ENCODE results near the gene PRKCH. TPM values are rescaled to one million over a fixed set of nuclear protein-coding genes. Genes with fewer than 3 reads are reported as not detected.

Gene PRKCH
- total and polyA plus RNA-seq, 3 donors from 2014 or later: 15.0 to 26.8 (median 25.4) TPM

- DNase-seq: no peak
- intact Hi-C loops (cut with DNase I; ENCODE audit: low total_unique reads): no loop called here
- H3K9me3 ChIP-seq: no peaks in the 10 kb centered on the region
- no peak overlapping the region for H3K27ac ChIP-seq
- H3K4me1 ChIP-seq: no peaks in the 10 kb centered on the region
- no peaks in the 10 kb centered on the region for H3K27me3 ChIP-seq
- H3K4me3 ChIP-seq: no peak overlapping the region
- no peaks in the 10 kb centered on the region for H3K36me3 ChIP-seq (ENCODE audit: low read depth, missing control alignments)
- 82 to 93% methylated on average over 5 of the region's 5 CpGs for WGBS, 2 donors
- TF ChIP-seq CTCF (IDR thresholded peaks at IDR 0.05): no peak
- no peak for TF ChIP-seq POLR2A (IDR thresholded peaks at IDR 0.05)
These were observed 20.2 kb downstream of the PRKCH start for GRCh38 chr14:61341275-61342206.

- H3K4me3 ChIP-seq: no peak overlapping the region
- no peaks in the 10 kb centered on the region for H3K9me3 ChIP-seq
- intact Hi-C loops (cut with DNase I; ENCODE audit: low total_unique reads): no loop called here
- H3K27me3 ChIP-seq: no peaks in the 10 kb centered on the region
- no peak overlapping the region for H3K27ac ChIP-seq
- no peak for TF ChIP-seq CTCF (IDR thresholded peaks at IDR 0.05)
- TF ChIP-seq POLR2A (IDR thresholded peaks at IDR 0.05): no peak
- H3K4me1 ChIP-seq: no peaks in the 10 kb centered on the region
- WGBS, 2 donors: 86 to 89% methylated on average over 4 to 5 of the region's 5 CpGs
- no peak for DNase-seq
- H3K36me3 ChIP-seq (ENCODE audit: low read depth, missing control alignments): no peaks in the 10 kb centered on the region
These were observed 21.1 kb downstream of the PRKCH start for GRCh38 chr14:61342486-61342885.

- 75 to 84% methylated on average over 5 of the region's 5 CpGs for WGBS, 2 donors
- no peaks in the 10 kb centered on the region for H3K36me3 ChIP-seq (ENCODE audit: low read depth, missing control alignments)
- no peaks in the 10 kb centered on the region for H3K4me1 ChIP-seq
- intact Hi-C loops (cut with DNase I; ENCODE audit: low total_unique reads): no loop called here
- H3K4me3 ChIP-seq: no peak overlapping the region
- peak overlapping the region in 1 of 2 donors; percentile 45 for H3K27ac ChIP-seq
- H3K27me3 ChIP-seq: no peaks in the 10 kb centered on the region
- no peaks in the 10 kb centered on the region for H3K9me3 ChIP-seq
- DNase-seq: no peak
- TF ChIP-seq CTCF (IDR thresholded peaks at IDR 0.05) (no peak), POLR2A (IDR thresholded peaks at IDR 0.05) (no peak)
These were observed 21.6 kb downstream of the PRKCH start for GRCh38 chr14:61342932-61343331.

GRCh38 chr14:61343471-61343870, 22.1 kb downstream of the PRKCH start:
- H3K4me1 ChIP-seq: no peaks in the 10 kb centered on the region
- TF ChIP-seq POLR2A (IDR thresholded peaks at IDR 0.05) (no peak), CTCF (IDR thresholded peaks at IDR 0.05) (no peak)
- intact Hi-C loops (cut with DNase I; ENCODE audit: low total_unique reads): no loop called here
- no peaks in the 10 kb centered on the region for H3K36me3 ChIP-seq (ENCODE audit: low read depth, missing control alignments)
- DNase-seq: no peak
- no peaks in the 10 kb centered on the region for H3K9me3 ChIP-seq
- 70 to 79% methylated on average over 1 of the region's 1 CpG for WGBS, 2 donors
- no peak overlapping the region for H3K4me3 ChIP-seq
- H3K27ac ChIP-seq: peak overlapping the region in 1 of 2 donors; percentile 45
- H3K27me3 ChIP-seq: no peaks in the 10 kb centered on the region
